ENCODE results near the gene PLIN1.
A peak's percentile ranks its signal among the peaks of the same experiment; 100 is the strongest.

The PLIN1 gene

GRCh38 chr15:89627256-89627970, 51.8 kb downstream of the PLIN1 start:
- peak; percentile 6 for DNase-seq (ENCODE audit: low spot score)

GRCh38 chr15:89625716-89626115, 53.5 kb downstream of the PLIN1 start:
- DNase-seq (ENCODE audit: low spot score) = no peak

GRCh38 chr15:89623165-89623564, 56.0 kb downstream of the PLIN1 start:
- DNase-seq (ENCODE audit: low spot score) = no peak

GRCh38 chr15:89621547-89621946, 57.6 kb downstream of the PLIN1 start:
- DNase-seq (ENCODE audit: low spot score) = peak; percentile 4

- no peak for DNase-seq (ENCODE audit: low spot score)
These were observed 62.9 kb downstream of the PLIN1 start for GRCh38 chr15:89616228-89616627.

- DNase-seq (ENCODE audit: low spot score) = no peak
These were observed 64.0 kb downstream of the PLIN1 start for GRCh38 chr15:89615135-89615534.
